OCI-M1 (cell line): ENCODE measurements around the gene SFRP5.

Experiments used
- DNase-seq: peaks from one replicate; lab custom pipeline; 2025; lab: John Stamatoyannopoulos, UW

The SFRP5 gene

DNA sequence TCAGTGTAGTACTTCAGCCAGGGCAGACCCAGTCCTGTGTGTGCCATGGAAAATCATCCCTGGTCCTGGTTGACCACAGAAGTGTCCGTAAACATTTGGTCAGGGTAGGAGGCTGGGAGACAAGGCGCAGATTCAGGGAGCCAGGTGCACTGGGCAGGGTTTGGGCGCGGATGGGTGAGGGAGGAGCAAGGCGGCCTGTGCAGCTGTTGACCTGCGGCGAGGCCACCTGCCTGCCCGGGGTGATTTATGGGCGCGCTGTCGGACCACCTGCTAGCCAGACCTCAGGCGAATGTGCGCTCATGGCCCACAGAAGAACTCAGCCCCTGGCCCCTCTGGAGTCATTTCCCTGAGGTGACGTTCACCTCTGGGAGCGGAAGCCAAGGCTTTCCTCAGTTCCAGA is 6.6 kb downstream of the SFRP5 start:
- no peak for DNase-seq

DNA sequence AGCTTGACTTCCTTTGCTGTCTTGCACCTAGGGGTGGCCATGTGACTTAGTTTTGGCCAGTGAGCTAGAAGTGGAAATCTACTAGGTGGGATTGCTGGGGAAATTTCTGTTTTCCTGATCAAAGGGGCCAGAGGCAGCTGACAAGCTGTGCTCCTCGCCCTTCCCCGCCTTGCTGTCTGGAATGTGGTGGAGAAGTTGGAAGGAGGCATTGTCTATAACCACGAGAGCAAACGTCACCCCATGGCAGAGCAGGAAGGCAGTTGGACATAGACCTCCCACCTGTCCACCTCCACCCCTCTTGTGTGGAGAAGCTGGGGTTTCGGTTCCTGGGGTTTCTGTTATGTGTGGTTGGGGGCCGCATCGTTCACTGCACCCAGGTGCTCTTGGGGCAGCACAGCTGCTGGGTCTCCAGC is 7.3 kb downstream of the SFRP5 start:
- no peak for DNase-seq

DNA sequence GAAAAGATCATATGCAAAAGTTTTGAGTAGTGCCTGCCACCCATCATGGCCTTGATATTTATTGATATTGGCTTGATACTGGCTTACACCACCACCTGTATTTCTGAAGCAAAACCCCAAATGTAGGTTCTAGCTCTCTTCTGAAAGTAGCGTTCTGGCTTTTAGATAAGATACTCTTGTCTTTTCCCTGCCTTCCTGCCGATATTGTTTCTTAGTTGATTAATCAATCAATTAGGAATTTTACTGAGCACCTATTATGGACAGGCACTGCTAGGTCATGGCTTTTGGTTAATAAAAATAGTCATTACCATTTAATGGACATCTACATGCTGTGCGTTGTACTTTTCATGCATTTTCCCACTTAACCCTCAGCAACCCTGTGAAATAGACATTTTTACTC is 7.9 kb downstream of the SFRP5 start:
- DNase-seq: no peak

DNA sequence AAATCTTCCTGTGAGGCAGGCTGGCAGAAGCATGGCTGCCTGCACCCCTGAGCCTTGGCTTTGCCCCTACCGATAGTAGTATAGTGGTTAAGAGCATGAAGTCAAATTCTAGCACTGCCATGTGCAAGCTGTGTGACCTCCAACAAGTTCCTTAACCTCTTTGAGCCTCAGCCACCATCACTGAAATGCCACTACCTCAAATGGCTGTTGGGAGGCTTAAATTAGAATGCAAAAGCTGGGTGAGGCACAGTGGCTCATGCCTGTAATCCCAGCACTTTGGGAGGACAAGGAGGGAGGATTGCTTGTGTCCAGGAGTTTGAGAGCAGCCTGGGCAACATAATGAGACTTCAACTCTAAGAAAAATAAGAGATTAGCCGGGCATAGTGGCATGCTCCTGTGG is 8.4 kb downstream of the SFRP5 start:
- DNase-seq: no peak

DNA sequence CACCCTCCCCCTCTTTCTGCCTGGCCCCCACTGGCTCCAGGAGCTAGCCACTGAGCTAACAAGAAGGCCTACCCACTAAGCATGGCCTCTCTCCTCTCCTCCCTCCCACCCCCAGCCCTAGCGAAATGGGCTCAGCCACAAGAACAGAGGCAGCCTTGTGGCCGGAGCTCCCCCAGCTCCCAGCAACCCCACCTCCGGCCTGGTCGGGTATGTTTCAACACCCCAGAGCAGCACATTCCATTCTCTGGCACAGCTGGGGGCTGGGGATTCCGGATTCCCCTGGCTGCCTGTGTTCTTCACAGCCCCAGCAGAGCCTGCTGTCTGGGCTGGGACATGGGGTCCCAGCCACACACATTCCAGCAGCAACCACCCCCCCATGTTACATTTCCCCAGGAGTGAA is 9.0 kb downstream of the SFRP5 start:
- DNase-seq: no peak

DNA sequence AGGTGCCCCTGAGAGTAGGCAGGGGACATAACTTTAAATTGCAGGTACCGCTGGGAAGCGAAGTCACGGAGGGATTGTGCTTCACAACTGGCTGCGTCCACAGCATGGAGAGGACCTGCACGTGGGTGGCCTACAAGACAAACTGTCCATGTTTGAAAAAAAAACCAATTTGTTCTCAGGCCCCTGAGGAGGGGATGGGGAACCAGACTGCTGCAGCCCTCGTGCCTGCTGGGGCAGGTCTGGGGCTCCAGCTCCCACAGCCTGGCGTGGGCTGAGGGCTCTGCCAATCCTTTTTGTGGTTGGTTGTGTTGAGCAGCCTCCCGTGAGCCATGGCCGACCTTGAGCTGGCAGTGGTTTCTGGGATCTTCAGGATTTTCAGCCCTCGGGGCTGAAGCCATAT is 9.7 kb downstream of the SFRP5 start:
- DNase-seq: no peak

DNA sequence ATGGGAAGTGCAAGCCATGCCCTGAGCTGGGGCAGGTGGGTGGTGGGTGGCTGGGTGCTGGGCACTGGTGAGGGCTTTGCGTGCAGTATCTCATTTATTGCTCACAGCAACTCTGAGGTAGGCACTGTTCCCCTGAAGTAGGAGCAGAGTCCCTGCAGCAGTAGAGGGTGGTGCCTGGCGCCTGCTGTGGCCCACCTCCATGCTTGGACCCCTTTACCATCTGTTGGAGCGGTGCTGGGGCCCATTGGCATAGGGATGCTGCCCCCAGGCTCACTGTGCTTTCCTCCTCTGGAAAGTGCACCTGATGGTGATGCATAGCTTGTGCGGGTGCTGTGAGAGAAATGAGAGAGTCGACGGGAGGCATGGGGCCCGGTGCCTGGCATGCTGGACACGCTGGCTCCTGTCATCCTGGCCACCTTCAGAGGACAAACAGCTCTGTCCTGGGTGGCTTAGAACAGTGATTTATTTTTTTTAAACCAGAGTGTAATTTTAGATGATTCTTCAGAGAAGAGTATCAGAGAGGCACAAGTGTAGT is 10.4 kb downstream of the SFRP5 start:
- no peak for DNase-seq

DNA sequence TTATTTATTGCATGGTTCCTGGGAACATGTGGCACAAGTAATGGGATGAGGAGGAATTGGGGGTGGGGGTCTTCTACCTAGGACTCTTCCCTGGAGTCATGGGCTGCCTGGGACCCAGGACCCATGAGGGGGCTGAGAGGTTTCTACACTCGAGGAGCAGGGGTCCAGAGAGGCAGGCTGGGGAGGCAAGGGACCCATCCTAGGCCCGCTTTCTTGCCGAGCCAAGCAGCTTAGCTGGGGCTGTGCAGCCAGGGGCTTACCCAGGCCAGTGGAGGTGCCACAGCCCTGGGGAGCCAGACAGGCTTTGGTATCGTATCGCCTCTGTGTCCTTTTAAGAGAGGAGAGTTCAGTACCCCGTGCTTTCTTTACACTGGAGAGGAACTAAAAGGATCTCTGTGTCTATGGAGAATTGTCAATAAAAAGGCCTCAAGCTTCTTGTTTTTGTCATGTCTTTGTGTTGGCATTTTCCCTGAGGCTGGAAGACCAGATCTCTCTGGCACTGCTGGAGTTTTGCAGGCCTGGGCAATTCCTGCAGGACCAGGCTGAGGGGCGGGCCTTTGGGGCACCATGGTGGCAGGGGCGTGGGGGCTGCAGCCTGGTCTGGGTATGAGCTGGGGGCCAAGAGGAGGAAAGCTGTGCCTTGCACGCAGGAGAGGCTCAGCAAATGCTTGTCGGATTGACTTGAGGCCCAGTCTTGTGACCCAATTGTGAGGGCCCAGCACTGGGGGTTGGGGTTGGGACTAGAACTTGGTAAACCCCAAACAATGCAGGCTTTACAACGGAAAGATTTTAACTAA is 11.1 kb downstream of the SFRP5 start:
- DNase-seq: no peak

DNA sequence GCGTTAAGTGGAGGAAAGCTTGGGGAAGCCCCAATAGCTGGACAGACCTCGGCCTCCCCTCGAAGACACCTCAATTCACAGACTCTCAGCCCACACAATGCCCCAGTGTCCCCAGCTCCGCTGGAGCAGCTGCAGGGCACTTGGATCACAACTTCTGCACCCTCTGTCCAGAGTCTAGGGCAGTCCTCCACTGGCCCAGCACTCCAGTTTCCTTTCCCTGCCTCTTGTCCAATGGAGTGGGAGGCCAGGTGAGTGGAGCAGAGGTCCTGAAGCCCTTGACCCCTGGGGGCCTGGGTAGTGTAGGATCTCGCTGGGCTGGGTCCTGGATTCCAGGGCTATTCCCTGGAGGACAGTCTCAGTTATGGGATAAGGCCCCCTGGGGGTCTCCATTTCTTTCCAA is 11.9 kb downstream of the SFRP5 start:
- DNase-seq: no peak

DNA sequence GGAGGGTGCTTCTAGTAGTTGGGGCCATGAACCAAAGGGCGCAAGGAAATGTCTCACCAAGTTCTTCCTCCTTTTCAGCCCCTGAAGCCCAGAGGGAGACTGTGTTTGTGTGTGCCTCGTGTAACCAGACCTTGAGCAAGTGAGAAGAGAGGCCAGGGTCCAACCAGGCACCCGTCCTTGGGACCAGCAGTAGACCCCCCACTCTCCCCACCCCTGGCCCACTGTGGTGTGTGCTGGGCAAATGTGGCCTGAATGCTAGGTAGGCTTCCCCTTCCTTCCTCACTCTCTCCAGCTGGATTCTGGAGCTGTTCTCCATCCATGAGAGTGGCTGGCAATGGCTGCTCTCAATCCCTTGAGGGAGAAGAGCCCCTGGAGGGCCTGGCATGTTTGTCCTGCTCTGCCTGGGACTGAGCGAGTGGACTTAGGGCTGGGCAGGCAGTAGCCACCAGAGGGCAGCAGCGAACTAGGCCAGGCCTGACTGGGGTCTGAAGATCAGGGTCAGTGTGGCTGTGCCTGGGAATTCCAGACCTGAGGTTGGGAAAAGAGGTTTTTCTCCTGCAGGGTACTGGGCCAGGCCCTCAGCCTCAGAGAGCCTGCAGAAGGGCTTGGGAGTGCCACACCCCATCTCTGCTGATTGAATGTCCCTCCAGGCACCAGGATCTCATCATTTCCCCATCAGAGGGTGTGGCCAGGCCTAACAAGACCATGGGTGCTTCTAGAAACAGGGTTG is 12.5 kb downstream of the SFRP5 start:
- peak; percentile 85 for DNase-seq

DNA sequence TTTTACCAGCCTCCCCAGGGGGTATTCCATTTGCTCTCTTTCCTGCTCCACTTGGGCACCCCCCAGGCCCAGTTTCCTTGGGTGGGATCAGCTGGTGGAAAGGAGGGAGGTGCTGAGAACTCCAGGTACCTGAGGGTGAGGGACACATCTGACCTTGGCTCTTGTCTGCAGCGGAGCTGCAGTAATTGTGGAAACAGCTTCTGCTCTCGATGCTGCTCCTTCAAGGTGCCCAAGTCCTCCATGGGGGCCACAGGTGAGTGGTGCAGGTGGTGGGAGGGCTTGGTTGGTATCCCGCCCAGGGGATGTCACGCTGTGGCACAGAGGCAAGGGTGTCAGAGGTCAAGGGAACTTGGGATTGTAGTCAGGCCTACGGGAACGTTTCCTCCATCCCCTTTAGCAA is 14.3 kb downstream of the SFRP5 start:
- no peak for DNase-seq

DNA sequence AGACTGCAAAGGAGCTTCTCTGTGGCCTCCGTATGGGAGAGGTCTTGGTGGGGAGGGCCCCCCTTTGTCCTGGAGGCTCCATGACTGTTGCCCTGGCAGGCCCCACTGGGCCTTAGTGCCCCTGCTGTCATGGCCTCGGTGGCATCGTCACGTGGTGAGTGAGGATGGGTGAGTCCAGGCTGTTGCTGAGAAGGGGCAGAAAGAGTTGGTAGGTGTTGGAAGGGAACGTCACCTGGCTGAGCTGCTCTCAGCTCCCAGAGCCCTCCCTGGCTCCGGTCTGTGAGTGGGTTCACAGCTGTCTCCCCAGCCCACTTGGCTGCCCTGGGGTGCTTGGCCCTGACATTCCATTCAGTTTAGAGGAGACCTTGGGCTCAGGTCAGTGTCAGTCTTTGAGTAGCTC is 16.1 kb downstream of the SFRP5 start:
- no peak for DNase-seq

DNA sequence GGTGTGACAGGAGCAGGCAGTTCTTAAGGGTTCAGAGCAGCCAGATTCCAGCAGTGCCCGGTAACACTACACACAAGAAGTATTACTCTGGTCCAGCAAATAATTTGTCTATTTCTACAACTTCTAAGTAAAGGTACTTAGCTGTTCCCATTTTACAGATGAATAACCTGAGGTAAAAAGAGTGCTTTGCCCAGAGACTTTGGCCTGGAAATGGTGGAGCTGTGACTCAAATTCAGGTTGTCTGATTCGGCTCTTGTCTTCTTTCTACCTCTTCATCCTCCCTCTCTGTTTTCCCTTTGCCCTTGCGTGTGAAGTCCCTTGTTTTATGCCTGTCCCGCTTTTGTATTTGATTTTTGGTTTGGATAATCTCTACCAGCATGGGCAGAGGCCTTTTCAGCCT is 17.1 kb downstream of the SFRP5 start:
- DNase-seq: no peak

DNA sequence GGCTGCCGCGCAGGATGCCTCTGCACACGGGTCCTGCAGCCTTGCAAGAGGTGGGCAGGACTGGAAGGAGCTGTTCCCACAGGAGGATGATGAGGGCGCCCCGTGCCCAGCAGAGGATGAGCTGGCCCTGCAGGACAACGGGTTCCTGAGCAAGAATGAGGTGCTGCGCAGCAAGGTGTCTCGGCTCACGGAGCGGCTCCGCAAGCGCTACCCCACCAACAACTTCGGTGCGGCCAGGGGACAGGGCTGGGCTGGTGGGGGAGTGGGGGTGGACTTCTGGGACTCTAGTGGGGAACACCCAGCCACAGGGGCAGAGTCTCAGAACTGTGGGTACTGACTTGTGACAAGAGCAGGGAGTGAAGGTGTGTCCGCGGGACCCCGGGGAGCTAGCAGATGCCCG is 18.8 kb downstream of the SFRP5 start:
- no peak for DNase-seq

DNA sequence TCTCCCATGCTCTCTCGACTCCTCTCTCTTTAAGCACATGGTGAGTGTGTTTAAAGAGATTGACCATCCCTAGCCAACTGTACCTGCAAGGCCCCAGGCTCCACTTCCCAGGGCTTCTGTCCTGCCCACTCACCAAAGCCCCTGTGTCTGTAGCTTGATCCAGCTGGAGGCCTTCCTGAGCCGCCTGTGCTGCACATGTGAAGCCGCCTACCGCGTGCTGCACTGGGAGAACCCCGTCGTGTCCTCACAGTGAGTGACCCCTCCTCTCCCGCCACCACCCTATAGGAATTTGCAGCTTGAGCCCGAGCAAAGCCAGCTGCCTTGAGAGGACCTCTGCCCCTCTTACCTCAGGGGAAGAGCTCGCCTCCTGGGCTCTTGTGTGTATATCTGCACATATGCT is 23.7 kb downstream of the SFRP5 start:
- no peak for DNase-seq

DNA sequence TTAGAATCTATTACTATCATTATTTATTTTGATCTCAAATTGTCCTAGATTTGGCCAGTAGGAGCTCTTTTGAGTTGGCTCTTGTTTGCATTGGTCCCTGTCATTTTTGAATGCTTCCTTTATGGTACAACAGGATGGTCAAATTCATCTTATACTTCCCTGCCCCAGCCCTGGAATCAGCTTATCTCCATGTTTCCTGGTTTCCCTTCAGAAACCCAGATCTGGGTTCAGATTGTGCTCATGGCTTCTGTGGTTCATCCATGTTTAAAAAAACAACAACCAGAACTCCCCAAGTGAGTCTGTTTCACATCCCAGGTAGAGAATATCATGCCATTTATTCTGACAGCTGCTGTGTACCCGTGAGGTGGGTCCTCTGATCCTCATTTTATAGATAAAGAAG is 24.2 kb downstream of the SFRP5 start:
- DNase-seq: no peak

DNA sequence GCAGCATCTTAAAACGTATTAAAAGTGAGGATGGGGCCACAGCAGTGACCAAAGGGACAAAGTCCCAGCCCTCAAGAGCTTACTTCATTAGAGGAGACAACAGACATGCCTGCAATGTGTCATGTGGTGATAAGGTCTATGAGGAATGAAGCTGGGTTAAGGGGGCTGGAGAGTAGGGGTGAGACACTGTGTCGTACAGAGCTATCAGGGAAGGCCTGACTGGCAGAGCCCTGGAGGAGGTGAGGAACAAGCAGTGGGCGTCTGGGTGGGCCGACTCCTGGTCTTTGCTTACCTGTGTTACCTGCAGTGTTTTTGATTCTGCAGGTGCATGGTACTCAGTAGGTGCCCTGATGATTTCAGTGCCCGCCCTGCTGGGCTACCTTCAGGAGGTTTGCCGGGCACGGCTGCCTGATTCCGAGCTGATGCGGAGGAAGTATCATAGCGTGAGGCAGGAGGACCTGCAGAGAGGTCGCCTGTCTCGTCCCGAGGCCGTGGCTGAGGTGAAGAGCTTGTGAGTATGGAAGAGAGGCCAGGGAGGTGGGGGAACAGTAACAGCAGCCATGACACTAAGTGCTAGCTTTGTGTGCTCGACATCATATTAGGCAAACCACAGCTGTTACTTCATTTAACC is 27.3 kb downstream of the SFRP5 start:
- DNase-seq: no peak

DNA sequence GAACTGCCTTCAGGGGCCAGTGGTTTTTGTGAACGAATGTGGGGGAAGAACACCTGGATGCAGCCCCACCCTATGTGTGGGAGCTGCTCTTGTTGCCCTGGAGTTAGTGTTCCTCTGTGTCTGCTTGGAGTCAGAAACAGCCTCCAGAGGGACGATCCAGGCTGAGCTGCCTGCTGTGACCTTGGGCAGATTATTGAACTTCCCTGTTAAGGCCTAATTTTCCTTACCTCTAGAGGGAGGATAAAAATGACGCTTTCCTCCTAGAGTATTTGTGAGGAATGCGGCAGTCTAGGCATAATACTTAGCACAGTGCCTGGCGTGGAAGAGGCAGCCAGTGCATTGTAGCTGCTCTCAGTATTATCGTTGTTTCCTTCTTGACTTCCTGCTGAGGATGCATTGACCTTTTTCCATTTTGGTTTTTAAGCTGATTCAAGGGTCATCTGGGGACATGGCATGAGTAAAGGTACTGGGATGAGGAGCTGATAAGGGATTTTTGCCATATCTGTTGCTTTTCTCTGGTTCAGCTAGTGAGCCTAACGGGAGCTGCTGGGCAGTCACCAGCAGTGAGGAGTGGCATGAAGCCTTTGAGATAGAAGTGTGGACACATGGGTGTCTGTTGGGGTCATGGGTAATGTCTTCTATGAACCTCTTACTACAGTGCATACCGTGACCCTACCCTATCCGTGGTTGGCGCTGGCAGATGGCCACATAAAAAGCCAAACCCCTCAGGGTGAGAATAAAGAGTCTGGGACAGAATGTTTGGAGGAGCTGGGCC is 28.4 kb downstream of the SFRP5 start:
- DNase-seq: no peak

DNA sequence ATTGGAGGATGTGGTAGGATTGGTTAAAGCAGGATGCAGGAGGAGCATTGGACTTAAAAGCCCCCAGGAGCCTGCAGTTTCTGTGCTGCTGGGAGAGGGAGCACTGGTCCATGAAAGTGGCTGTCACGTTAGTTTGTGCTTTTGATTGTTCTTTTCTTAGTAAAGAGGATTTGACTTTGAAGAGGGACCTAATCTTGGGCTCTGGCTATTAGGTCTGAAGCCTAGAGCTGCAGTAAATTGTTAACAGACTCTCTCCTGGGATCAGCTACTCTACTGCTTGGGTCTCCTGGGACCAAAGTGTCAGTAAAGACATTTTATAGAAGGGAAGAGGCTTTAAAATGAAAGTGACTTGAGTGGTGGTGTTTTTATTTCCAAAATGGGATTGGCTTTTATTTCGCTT is 31.2 kb downstream of the SFRP5 start:
- no peak for DNase-seq

DNA sequence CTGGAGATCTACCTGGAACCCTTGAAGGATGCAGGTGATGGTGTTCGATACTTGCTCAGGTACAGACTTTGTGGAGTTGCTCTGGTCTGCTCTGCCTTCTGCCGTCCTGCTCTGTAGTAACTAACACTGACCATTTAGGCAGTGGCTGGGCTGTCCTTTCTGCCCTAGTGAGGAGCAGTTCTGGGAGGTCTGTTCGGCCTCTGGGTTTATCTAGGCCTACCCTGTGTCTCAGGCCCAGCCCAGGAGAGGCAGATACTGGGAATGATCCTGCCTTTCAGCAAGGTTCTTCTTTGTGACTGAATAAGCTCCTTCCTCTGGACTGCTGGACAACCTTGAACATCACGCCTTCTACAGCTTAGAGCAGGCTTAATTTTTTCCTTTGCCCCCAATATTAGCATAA is 33.2 kb downstream of the SFRP5 start:
- no peak for DNase-seq

DNA sequence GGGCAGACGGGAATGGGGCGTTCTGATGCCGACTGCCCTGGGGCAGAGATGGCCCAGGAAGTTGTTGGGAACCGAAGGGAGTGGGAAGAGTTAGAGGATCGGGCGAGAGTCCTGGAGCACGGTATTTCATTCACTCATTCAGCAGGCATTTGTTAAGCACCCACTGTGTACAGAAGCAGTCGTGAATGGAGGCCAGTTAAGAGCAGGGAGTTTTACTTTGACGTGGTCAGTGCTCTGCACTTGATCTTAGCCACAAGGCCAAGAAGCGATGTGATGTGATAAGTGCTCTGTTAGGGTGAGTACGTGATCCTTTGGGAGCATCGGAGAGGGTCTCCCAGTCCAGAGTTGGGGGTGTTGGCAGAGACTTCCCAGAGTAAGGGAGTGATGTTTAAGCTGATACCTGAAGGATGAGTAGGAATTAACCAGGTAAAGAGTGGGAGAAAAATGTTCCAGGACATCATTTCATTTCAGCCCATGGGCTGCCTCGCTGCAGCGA is 34.0 kb downstream of the SFRP5 start:
- DNase-seq: peak; percentile 54
